Activated T-helper 1 cell treated with anti-CD3 and anti-CD28 coated beads, Interleukin-12 subunit alpha, Interleukin-12 subunit beta, Interleukin-2, Interleukin-4 antibody, amounts not matched to agents 30 ng/mL and 10 ng/mL and 1 ng/mL, durations not matched to agents 14 hours and 24 hours and 36 hours (primary cell): ENCODE measurements around the gene SMAD4. TPM values are rescaled to one million over a fixed set of nuclear protein-coding genes. Genes with fewer than 3 reads are reported as not detected.
A peak's percentile ranks its signal among the peaks of the same experiment; 100 is the strongest.

Source experiments
- DNase-seq: peaks from one replicate; pipeline ENCODE4 v3.0.0; 2021; ENCODE audit warnings: low spot score
- H3K27ac Mint-ChIP-seq: one replicate; pipeline ENCODE4 v1.8.0; 2021; ENCODE audit warnings: mild to moderate bottlenecking, mixed read lengths
- H3K27me3 Mint-ChIP-seq: one replicate; pipeline ENCODE4 v1.8.0; 2022; ENCODE audit warnings: mild to moderate bottlenecking, moderate library complexity, mixed read lengths; ENCODE audit not compliant: insufficient read depth
- H3K36me3 Mint-ChIP-seq: one replicate; pipeline ENCODE4 v1.8.0; 2021; ENCODE audit warnings: low read depth, mixed read lengths
- H3K4me1 Mint-ChIP-seq: one replicate; pipeline ENCODE4 v1.8.0; 2021; ENCODE audit warnings: low read depth, mixed read lengths
- H3K4me3 Mint-ChIP-seq: one replicate; pipeline ENCODE4 v1.8.0; 2021; ENCODE audit warnings: mild to moderate bottlenecking, moderate library complexity, mixed read lengths
- H3K9me3 Mint-ChIP-seq: one replicate; pipeline ENCODE4 v1.8.0; 2021; ENCODE audit warnings: mixed read lengths
- intact Hi-C: fragments of 100-400 bp; cut with micrococcal nuclease; formaldehyde crosslinking; loops from one replicate; pipeline ENCODE4 v1.15.1; 2024
- total RNA-seq: library from RNA; stranded (reverse); gene quantifications from 2 replicates; pipeline ENCODE4 v1.2.3, GENCODE V29; 2022

SMAD4 gene
- total RNA-seq, 1 donor from 2014 or later = 84.4 TPM

- H3K4me1 Mint-ChIP-seq = peaks cover 66% of the 10 kb centered on the region
- H3K27ac Mint-ChIP-seq = no peak overlapping the region
- no peaks in the 10 kb centered on the region for H3K27me3 Mint-ChIP-seq
- H3K4me3 Mint-ChIP-seq = peak overlapping the region; percentile 99
- peaks cover 9% of the 10 kb centered on the region for H3K36me3 Mint-ChIP-seq
- DNase-seq = no peak
- intact Hi-C loops = loop anchor here (5.0 to 10.0 kb wide), 2 partner anchors 120 to 747 kb away; partner anchors contain the start of genes CXXC1 and MBD1
- no peaks in the 10 kb centered on the region for H3K9me3 Mint-ChIP-seq
These were observed 2.2 kb downstream of the SMAD4 start for GRCh38 chr18:51032193-51032592.

- Mint-ChIP-seq H3K9me3 (no peaks in the 10 kb centered on the region), H3K27me3 (no peaks in the 10 kb centered on the region), H3K36me3 (peaks cover 9% of the 10 kb centered on the region), H3K4me1 (peaks cover 50% of the 10 kb centered on the region), H3K4me3 (no peak overlapping the region), H3K27ac (no peak overlapping the region)
- no peak for DNase-seq
- intact Hi-C loops = loop anchor here (10.0 kb wide), 1 partner anchor 752 kb away; the partner anchor contains the start of genes CXXC1 and MBD1
These were observed 7.2 kb downstream of the SMAD4 start for GRCh38 chr18:51037230-51037629.

GRCh38 chr18:51038110-51038509 is 8.1 kb downstream of the SMAD4 start:
- DNase-seq = no peak
- Mint-ChIP-seq H3K4me1 (peaks cover 47% of the 10 kb centered on the region), H3K36me3 (peaks cover 12% of the 10 kb centered on the region), H3K27ac (no peak overlapping the region), H3K9me3 (no peaks in the 10 kb centered on the region), H3K27me3 (no peaks in the 10 kb centered on the region), H3K4me3 (no peak overlapping the region)
- intact Hi-C loops = loop anchor here (10.0 kb wide), 1 partner anchor 753 kb away; the partner anchor contains the start of genes CXXC1 and MBD1

- Mint-ChIP-seq H3K9me3 (no peaks in the 10 kb centered on the region), H3K36me3 (peaks cover 9% of the 10 kb centered on the region), H3K4me1 (peaks cover 46% of the 10 kb centered on the region), H3K27me3 (no peaks in the 10 kb centered on the region), H3K4me3 (no peak overlapping the region), H3K27ac (no peak overlapping the region)
- DNase-seq = no peak
- intact Hi-C loops = loop anchor here (1.0 to 10.0 kb wide), 2 partner anchors 8 to 755 kb away; partner anchors contain the start of genes CXXC1 and MBD1
These were observed 9.4 kb downstream of the SMAD4 start for GRCh38 chr18:51039138-51040112.

GRCh38 chr18:51041677-51042352 is 11.8 kb downstream of the SMAD4 start:
- no peaks in the 10 kb centered on the region for H3K9me3 Mint-ChIP-seq
- intact Hi-C loops = no loop called here
- DNase-seq = no peak
- H3K27ac Mint-ChIP-seq = no peak overlapping the region
- H3K4me3 Mint-ChIP-seq = no peak overlapping the region
- H3K27me3 Mint-ChIP-seq = no peaks in the 10 kb centered on the region
- H3K4me1 Mint-ChIP-seq = peaks cover 38% of the 10 kb centered on the region
- H3K36me3 Mint-ChIP-seq = peaks cover 5% of the 10 kb centered on the region

GRCh38 chr18:51044928-51045585 is 15.0 kb downstream of the SMAD4 start:
- no peak overlapping the region for H3K4me3 Mint-ChIP-seq
- intact Hi-C loops = no loop called here
- H3K4me1 Mint-ChIP-seq = peaks cover 24% of the 10 kb centered on the region
- H3K27ac Mint-ChIP-seq = peak overlapping the region; percentile 2
- H3K9me3 Mint-ChIP-seq = no peaks in the 10 kb centered on the region
- no peaks in the 10 kb centered on the region for H3K27me3 Mint-ChIP-seq
- peaks cover 15% of the 10 kb centered on the region for H3K36me3 Mint-ChIP-seq
- no peak for DNase-seq

GRCh38 chr18:51048190-51048589 is 18.2 kb downstream of the SMAD4 start:
- H3K27me3 Mint-ChIP-seq = no peaks in the 10 kb centered on the region
- H3K27ac Mint-ChIP-seq = no peak overlapping the region
- no peak overlapping the region for H3K4me3 Mint-ChIP-seq
- DNase-seq = no peak
- H3K36me3 Mint-ChIP-seq = peaks cover 19% of the 10 kb centered on the region
- no peaks in the 10 kb centered on the region for H3K9me3 Mint-ChIP-seq
- peaks cover 33% of the 10 kb centered on the region for H3K4me1 Mint-ChIP-seq
- intact Hi-C loops = no loop called here

GRCh38 chr18:51049137-51049536 is 19.1 kb downstream of the SMAD4 start:
- Mint-ChIP-seq H3K27me3 (no peaks in the 10 kb centered on the region), H3K27ac (no peak overlapping the region), H3K36me3 (peaks cover 19% of the 10 kb centered on the region), H3K4me3 (no peak overlapping the region), H3K9me3 (no peaks in the 10 kb centered on the region), H3K4me1 (peaks cover 38% of the 10 kb centered on the region)
- no peak for DNase-seq
- intact Hi-C loops = no loop called here

- Mint-ChIP-seq H3K36me3 (peaks cover 20% of the 10 kb centered on the region), H3K4me3 (no peak overlapping the region), H3K27me3 (no peaks in the 10 kb centered on the region), H3K9me3 (no peaks in the 10 kb centered on the region), H3K27ac (peak overlapping the region; percentile 16), H3K4me1 (peaks cover 39% of the 10 kb centered on the region)
- DNase-seq = no peak
- intact Hi-C loops = loop anchor here (1.0 to 5.0 kb wide), 5 partner anchors 21 to 231 kb away; partner anchors contain the start of genes ELAC1, MEX3C, MRO and SMAD4
These were observed 21.2 kb downstream of the SMAD4 start for GRCh38 chr18:51051105-51051712.

- peaks cover 39% of the 10 kb centered on the region for H3K4me1 Mint-ChIP-seq
- intact Hi-C loops = loop anchor here (5.0 kb wide), 1 partner anchor 143 kb away; the partner anchor contains the start of gene MEX3C
- no peaks in the 10 kb centered on the region for H3K9me3 Mint-ChIP-seq
- H3K27ac Mint-ChIP-seq = peak overlapping the region; percentile 64
- DNase-seq = no peak
- H3K36me3 Mint-ChIP-seq = peaks cover 24% of the 10 kb centered on the region
- no peaks in the 10 kb centered on the region for H3K27me3 Mint-ChIP-seq
- H3K4me3 Mint-ChIP-seq = peak overlapping the region; percentile 64
These were observed 23.8 kb downstream of the SMAD4 start for GRCh38 chr18:51053814-51054213.

GRCh38 chr18:51054764-51055163 is 24.8 kb downstream of the SMAD4 start:
- intact Hi-C loops = loop anchor here (5.0 kb wide), 1 partner anchor 143 kb away; the partner anchor contains the start of gene MEX3C
- H3K9me3 Mint-ChIP-seq = no peaks in the 10 kb centered on the region
- DNase-seq = no peak
- H3K36me3 Mint-ChIP-seq = peaks cover 22% of the 10 kb centered on the region
- H3K27ac Mint-ChIP-seq = no peak overlapping the region
- peaks cover 39% of the 10 kb centered on the region for H3K4me1 Mint-ChIP-seq
- H3K4me3 Mint-ChIP-seq = no peak overlapping the region
- no peaks in the 10 kb centered on the region for H3K27me3 Mint-ChIP-seq

- Mint-ChIP-seq H3K27me3 (no peaks in the 10 kb centered on the region), H3K9me3 (no peaks in the 10 kb centered on the region), H3K36me3 (peaks cover 37% of the 10 kb centered on the region), H3K4me1 (peaks cover 11% of the 10 kb centered on the region), H3K27ac (no peak overlapping the region), H3K4me3 (no peak overlapping the region)
- no peak for DNase-seq
- intact Hi-C loops = no loop called here
These were observed 30.0 kb downstream of the SMAD4 start for GRCh38 chr18:51059969-51060368.
